GM12878 (cell line): Measurements from ENCODE around the gene IL1RL2. TPM values are rescaled to one million over a fixed set of nuclear protein-coding genes. Genes with fewer than 3 reads are reported as not detected.

Experiments used
- EGR1 ChIP-seq, 2 experiments: IDR thresholded peaks; 1 replicate in 1 of 2; 2 replicates in 1 of 2; pipeline ENCODE4 v1.6.1; 2011 to 2012; ENCODE audit warnings: low read depth in 2 of 2, low read length in 2 of 2, borderline replicate concordance in 1 of 2, mild to moderate bottlenecking in 1 of 2, moderate library complexity in 1 of 2
- MXI1 ChIP-seq: fragments of 150-350 bp; IDR thresholded peaks from 2 replicates; pipeline ENCODE4 v1.6.1; 2011; ENCODE audit warnings: low read depth, mild to moderate bottlenecking, inconsistent platforms, low read length, improper control_type of control experiment
- RUNX3 ChIP-seq: IDR thresholded peaks from 2 replicates; pipeline ENCODE4 v1.6.1; 2012; ENCODE audit warnings: low read length, inconsistent platforms
- YBX1 ChIP-seq: fragments of 450-650 bp; IDR thresholded peaks from 2 replicates; pipeline ENCODE4 v1.6.1; 2016; ENCODE audit warnings: antibody characterized with exemption
- ZNF207 ChIP-seq: fragments of 450-650 bp; IDR thresholded peaks from 2 replicates; pipeline ENCODE4 v1.6.1; 2014; ENCODE audit warnings: antibody characterized with exemption, mild to moderate bottlenecking, borderline replicate concordance
- polyA plus RNA-seq, 11 experiments: library from polyadenylated mRNA; depleted of rRNA in 4 of 11; unstranded in 6 of 11; stranded (reverse) in 5 of 11; fragments of >200 nt; fragmentation: Nextera tagmentation in 4 of 11; fragmentation: Illumina TruSeq in 1 of 11; extraction: Ambion mirVana in 4 of 11; extraction: Trizol in 1 of 11; gene quantifications; 1 replicate in 1 of 11; 2 replicates in 10 of 11; pipeline versions ENCODE4 v1.2.1 to v1.2.3, GENCODE V29; 2011 to 2016; ENCODE audit warnings: inconsistent platforms in 2 of 11, missing spikeins in 2 of 11, low read depth in 1 of 11
- total RNA-seq, 4 experiments: library from RNA; depleted of rRNA in 3 of 4; stranded (reverse); fragments of >200 nt in 3 of 4; fragmentation: Illumina TruSeq in 1 of 4; extraction: Trizol in 1 of 4; gene quantifications; 2 replicates each; pipeline versions ENCODE4 v1.2.1 to v1.2.3, GENCODE V29; 2013 to 2021
- TF ChIP-seq, protein P1 (sequence below): fragments of 450-650 bp; IDR thresholded peaks from 2 replicates; pipeline ENCODE4 v1.6.1; 2017; ENCODE audit warnings: mild to moderate bottlenecking, moderate library complexity
- TF ChIP-seq, protein P2 (sequence below): fragments of 450-650 bp; conservative IDR thresholded peaks from 2 replicates; pipeline ENCODE4 v1.6.1; 2017; ENCODE audit warnings: mild to moderate bottlenecking, moderate library complexity

The IL1RL2 gene
- total and polyA plus RNA-seq, 10 of the 15 experiments (the other 5 are each of a cell fraction or from before 2014, with no cell fraction given) = not detected

GRCh38 chr2:102154946-102155702, 31.7 kb upstream of the IL1RL2 start (continued):
- TF ChIP-seq, protein P1, sequence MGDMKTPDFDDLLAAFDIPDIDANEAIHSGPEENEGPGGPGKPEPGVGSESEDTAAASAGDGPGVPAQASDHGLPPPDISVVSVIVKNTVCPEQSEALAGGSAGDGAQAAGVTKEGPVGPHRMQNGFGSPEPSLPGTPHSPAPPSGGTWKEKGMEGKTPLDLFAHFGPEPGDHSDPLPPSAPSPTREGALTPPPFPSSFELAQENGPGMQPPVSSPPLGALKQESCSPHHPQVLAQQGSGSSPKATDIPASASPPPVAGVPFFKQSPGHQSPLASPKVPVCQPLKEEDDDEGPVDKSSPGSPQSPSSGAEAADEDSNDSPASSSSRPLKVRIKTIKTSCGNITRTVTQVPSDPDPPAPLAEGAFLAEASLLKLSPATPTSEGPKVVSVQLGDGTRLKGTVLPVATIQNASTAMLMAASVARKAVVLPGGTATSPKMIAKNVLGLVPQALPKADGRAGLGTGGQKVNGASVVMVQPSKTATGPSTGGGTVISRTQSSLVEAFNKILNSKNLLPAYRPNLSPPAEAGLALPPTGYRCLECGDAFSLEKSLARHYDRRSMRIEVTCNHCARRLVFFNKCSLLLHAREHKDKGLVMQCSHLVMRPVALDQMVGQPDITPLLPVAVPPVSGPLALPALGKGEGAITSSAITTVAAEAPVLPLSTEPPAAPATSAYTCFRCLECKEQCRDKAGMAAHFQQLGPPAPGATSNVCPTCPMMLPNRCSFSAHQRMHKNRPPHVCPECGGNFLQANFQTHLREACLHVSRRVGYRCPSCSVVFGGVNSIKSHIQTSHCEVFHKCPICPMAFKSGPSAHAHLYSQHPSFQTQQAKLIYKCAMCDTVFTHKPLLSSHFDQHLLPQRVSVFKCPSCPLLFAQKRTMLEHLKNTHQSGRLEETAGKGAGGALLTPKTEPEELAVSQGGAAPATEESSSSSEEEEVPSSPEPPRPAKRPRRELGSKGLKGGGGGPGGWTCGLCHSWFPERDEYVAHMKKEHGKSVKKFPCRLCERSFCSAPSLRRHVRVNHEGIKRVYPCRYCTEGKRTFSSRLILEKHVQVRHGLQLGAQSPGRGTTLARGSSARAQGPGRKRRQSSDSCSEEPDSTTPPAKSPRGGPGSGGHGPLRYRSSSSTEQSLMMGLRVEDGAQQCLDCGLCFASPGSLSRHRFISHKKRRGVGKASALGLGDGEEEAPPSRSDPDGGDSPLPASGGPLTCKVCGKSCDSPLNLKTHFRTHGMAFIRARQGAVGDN = no peak
- TF ChIP-seq, protein P2, sequence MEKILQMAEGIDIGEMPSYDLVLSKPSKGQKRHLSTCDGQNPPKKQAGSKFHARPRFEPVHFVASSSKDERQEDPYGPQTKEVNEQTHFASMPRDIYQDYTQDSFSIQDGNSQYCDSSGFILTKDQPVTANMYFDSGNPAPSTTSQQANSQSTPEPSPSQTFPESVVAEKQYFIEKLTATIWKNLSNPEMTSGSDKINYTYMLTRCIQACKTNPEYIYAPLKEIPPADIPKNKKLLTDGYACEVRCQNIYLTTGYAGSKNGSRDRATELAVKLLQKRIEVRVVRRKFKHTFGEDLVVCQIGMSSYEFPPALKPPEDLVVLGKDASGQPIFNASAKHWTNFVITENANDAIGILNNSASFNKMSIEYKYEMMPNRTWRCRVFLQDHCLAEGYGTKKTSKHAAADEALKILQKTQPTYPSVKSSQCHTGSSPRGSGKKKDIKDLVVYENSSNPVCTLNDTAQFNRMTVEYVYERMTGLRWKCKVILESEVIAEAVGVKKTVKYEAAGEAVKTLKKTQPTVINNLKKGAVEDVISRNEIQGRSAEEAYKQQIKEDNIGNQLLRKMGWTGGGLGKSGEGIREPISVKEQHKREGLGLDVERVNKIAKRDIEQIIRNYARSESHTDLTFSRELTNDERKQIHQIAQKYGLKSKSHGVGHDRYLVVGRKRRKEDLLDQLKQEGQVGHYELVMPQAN = no peak
- TF ChIP-seq ZNF207 = no peak
- TF ChIP-seq YBX1 = no peak
- no peak for TF ChIP-seq EGR1 (IDR thresholded peaks at IDR 0.05; ENCODE audit: borderline replicate concordance in 1 of 2, low read depth in 2 of 2, low read length in 2 of 2)
- TF ChIP-seq RUNX3 = no peak
- TF ChIP-seq MXI1 = no peak
- TF ChIP-seq, all 136 proteins: peak for 0
